H54 (cell line): ENCODE measurements around the gene TVP23A.

ENCODE experiments used
- DNase-seq: peaks from one replicate; pipeline ENCODE4 v3.0.0; 2011; ENCODE audit warnings: low spot score, mixed read lengths; ENCODE audit not compliant: insufficient read length
- FAIRE-seq: peaks from 3 replicates; lab custom pipeline; 2011; peaks lifted over from hg19 to GRCh38; lab: Jason Lieb, UNC
- POLR2A ChIP-seq: IDR thresholded peaks from 2 replicates; pipeline ENCODE4 v1.6.1; 2011; ENCODE audit warnings: low read depth, mild to moderate bottlenecking, low read length

Gene TVP23A

GRCh38 chr16:10828851-10829366 lies 10.3 kb upstream of the TVP23A start:
- TF ChIP-seq POLR2A = no peak
- DNase-seq (peak; percentile 59), FAIRE-seq (no peak)

GRCh38 chr16:10827691-10828341 lies 9.2 kb upstream of the TVP23A start:
- DNase-seq = peak; percentile 73
- no peak for TF ChIP-seq POLR2A
- FAIRE-seq = peak; percentile 57

- no peak for DNase-seq
- no peak for TF ChIP-seq POLR2A
- no peak for FAIRE-seq
Measured at GRCh38 chr16:10824111-10824893, 5.7 kb upstream of the TVP23A start.

- no peak for FAIRE-seq
- TF ChIP-seq POLR2A = no peak
- DNase-seq = no peak
Measured at GRCh38 chr16:10822702-10823101, 4.1 kb upstream of the TVP23A start.

- TF ChIP-seq POLR2A = no peak
- DNase-seq (no peak), FAIRE-seq (no peak)
Measured at GRCh38 chr16:10820546-10820945, 2.0 kb upstream of the TVP23A start.

- DNase-seq = no peak
- no peak for TF ChIP-seq POLR2A
- FAIRE-seq = no peak
Measured at GRCh38 chr16:10817514-10817913, 1.1 kb downstream of the TVP23A start.

- no peak for TF ChIP-seq POLR2A
- DNase-seq (no peak), FAIRE-seq (no peak)
Measured at GRCh38 chr16:10813099-10813455, 5.5 kb downstream of the TVP23A start.

- DNase-seq (no peak), FAIRE-seq (no peak)
- no peak for TF ChIP-seq POLR2A
Measured at GRCh38 chr16:10812312-10813098, 6.1 kb downstream of the TVP23A start.

GRCh38 chr16:10809706-10810105 lies 8.9 kb downstream of the TVP23A start:
- FAIRE-seq (no peak), DNase-seq (no peak)
- no peak for TF ChIP-seq POLR2A

- FAIRE-seq = no peak
- DNase-seq = no peak
- TF ChIP-seq POLR2A = no peak
Measured at GRCh38 chr16:10808850-10809249, 9.7 kb downstream of the TVP23A start.

- no peak for TF ChIP-seq POLR2A
- DNase-seq = no peak
- FAIRE-seq = no peak
Measured at GRCh38 chr16:10808218-10808617, 10.4 kb downstream of the TVP23A start.

GRCh38 chr16:10806698-10807097 lies 11.9 kb downstream of the TVP23A start:
- FAIRE-seq = no peak
- no peak for DNase-seq
- TF ChIP-seq POLR2A = no peak

- DNase-seq (no peak), FAIRE-seq (no peak)
- TF ChIP-seq POLR2A = no peak
Measured at GRCh38 chr16:10805334-10805733, 13.3 kb downstream of the TVP23A start.

GRCh38 chr16:10799736-10800135 lies 18.9 kb downstream of the TVP23A start:
- FAIRE-seq (no peak), DNase-seq (no peak)
- TF ChIP-seq POLR2A = no peak
